Ishikawa (cell line): ENCODE data around the gene B4GALT6.

Experiments
- CEBPB ChIP-seq: IDR thresholded peaks from 2 replicates; pipeline ENCODE4 v1.6.1; 2012
- EP300 ChIP-seq: IDR thresholded peaks from 2 replicates; pipeline ENCODE4 v1.6.1; 2012; ENCODE audit warnings: borderline replicate concordance
- FOXM1 ChIP-seq: IDR thresholded peaks from 2 replicates; pipeline ENCODE4 v1.6.1; 2012; ENCODE audit warnings: low read depth, borderline replicate concordance
- MAX ChIP-seq: IDR thresholded peaks from 2 replicates; pipeline ENCODE4 v1.6.1; 2012
- RAD21 ChIP-seq: IDR thresholded peaks from 2 replicates; pipeline ENCODE4 v1.6.1; 2012; ENCODE audit warnings: low read depth
- TAF1 ChIP-seq: IDR thresholded peaks from 2 replicates; pipeline ENCODE4 v1.6.1; 2012; ENCODE audit warnings: low read depth, mild to moderate bottlenecking
- TCF12 ChIP-seq: IDR thresholded peaks from 2 replicates; pipeline ENCODE4 v1.6.1; 2012; ENCODE audit warnings: low read depth
- ZBTB7A ChIP-seq: IDR thresholded peaks from 2 replicates; pipeline ENCODE4 v1.6.1; 2012; ENCODE audit warnings: low read depth

GRCh38 chr18:31583185-31583854 is 101.1 kb downstream of the B4GALT6 start:
- TF ChIP-seq TAF1 = no peak
- TF ChIP-seq TCF12 = no peak
- no peak for TF ChIP-seq CEBPB
- no peak for TF ChIP-seq EP300
- TF ChIP-seq MAX = no peak
- no peak for TF ChIP-seq FOXM1
- TF ChIP-seq RAD21 = no peak
- TF ChIP-seq ZBTB7A = no peak
